HG03442 (cell line): ENCODE data around the gene TIMM50.
"Not testable (repeated sequence)": the region's sequence is repeated elsewhere in the genome, so short reads cannot be mapped to it uniquely, and the experiment has no call there.

Source experiments
- ATAC-seq: cut with Tn5 transposase; IDR thresholded peaks from one replicate; pipeline ENCODE4 v1.9.1; 2021; ENCODE audit warnings: mild to moderate bottlenecking, moderate library complexity; ENCODE audit not compliant: unreplicated experiment

The TIMM50 gene

DNA sequence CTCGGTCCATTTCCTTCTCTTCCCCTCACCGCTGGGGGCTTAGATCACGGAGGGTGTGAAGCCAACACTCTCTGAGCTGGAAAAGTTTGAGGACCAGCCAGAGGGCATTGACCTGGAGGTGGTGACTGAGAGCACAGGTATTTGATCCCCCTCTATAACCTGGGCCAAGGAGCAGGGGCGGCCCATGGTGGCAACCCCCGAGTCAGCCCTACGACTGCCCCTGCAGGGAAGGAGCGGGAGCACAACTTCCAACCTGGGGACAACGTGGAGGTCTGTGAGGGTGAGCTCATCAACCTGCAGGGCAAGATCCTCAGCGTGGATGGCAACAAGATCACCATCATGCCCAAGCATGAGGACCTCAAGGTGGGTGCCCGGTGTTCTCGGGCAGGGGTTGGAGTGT is 11.6 kb upstream of the TIMM50 start:
- ATAC-seq: no peak

DNA sequence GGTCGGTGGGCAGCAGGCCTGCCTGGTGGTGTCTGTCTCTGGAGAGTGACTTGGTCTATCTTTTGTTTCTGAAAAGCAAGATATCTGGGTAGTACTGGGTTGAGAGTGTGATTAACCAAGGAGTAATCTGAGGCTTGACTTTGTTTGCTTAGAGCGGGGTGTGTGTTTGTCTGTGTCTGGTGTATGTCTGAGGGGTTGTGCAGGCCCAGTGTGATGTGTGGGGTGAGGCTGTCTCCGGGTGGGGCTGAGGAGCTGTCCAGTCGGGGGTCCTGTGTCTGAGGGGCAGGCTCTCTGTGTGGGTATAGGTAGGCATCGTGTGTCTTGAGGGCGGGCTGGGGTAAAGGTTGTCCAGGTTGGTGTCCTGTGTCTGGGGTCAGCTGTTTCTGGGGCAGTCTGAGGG is 11.1 kb upstream of the TIMM50 start:
- ATAC-seq: no peak

DNA sequence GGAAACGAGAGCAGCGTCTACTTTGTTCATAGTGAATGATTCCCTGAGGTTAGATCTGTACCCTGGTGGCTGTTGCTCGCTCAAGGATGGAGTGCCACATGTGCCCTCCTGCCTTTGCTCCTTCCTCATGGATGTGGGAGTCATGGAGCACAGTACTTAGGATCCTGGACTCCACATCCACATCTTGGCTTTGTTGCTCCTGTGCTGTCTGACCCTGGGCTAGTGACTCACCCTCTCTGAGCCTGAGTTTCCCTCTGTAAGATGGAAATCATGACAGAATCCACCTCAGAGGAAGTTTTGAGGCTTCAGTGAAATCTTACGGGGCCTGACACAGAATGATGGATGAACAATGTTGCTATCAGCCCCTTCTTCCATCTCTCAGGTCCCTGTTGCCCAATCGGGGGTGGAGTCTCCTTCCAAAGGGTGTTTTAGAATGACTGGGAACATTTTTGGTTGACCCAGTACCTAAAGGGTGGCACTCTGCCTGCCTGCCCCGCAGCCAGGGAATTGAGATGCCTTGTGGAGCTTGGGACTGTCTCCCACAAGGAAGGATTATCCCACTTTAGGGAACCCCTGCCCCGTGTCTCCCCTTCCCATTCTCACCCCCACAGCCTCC is 9.8 kb upstream of the TIMM50 start:
- no peak for ATAC-seq

DNA sequence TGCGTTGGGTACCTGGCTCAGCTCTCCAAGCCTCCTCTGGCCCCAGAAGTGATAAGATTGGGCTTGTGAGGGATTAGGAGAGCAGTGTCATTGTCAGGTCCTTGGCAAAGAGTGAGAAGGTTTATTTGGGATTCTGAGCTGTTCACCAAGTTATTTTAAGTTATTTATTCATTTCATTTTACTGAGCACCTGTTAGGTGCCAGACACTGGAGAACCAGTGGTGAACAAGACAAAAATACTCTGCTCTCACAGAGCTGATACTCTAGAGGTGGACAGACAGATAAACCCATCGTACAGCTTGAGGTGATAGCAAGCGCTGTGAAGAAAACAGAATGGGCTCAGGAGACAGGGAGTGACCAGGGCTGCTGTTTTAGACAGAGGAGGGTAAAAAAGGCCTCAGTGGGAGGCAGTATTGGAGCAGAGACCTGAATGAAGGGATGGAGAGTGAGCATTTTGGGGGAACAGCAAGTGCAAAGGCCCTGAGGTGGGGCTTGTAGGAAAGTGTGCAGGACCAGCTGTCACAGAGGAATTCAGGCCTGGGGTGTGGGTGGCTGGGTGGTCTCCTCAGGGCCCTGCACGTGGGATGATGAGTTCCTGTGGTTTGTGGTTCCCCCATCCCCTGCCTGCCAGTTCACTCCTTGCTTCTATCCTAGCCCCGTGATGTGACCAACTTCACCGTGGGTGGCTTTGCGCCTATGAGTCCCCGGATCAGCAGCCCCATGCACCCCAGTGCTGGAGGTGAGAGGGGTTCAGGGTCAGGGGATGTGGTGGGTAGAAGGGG is 8.7 kb upstream of the TIMM50 start:
- ATAC-seq: no peak

DNA sequence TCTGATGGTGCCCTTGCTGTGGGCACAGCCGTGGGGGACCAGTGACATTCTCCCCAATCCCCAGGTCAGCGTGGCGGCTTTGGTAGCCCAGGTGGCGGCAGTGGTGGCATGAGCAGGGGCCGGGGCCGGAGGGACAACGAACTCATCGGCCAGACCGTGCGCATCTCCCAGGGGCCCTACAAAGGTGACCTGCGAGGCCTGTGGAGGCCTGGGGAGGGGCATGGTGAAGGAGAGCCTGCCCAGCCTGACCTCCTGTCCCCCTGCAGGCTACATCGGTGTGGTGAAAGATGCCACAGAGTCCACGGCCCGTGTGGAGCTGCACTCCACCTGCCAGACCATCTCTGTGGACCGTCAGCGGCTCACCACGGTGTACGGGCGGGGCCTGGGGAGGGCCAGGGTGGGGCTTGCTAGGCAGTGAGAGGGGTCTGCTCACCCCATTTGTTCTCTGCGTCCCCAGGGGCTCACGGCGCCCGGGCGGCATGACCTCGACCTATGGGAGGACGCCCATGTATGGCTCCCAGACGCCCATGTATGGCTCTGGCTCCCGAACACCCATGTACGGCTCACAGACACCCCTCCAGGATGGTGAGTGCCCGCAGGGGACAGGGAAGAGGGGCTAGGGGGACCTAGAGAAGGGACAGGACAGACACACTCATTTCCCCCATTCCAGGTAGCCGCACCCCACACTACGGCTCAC is 7.7 kb upstream of the TIMM50 start:
- no peak for ATAC-seq

DNA sequence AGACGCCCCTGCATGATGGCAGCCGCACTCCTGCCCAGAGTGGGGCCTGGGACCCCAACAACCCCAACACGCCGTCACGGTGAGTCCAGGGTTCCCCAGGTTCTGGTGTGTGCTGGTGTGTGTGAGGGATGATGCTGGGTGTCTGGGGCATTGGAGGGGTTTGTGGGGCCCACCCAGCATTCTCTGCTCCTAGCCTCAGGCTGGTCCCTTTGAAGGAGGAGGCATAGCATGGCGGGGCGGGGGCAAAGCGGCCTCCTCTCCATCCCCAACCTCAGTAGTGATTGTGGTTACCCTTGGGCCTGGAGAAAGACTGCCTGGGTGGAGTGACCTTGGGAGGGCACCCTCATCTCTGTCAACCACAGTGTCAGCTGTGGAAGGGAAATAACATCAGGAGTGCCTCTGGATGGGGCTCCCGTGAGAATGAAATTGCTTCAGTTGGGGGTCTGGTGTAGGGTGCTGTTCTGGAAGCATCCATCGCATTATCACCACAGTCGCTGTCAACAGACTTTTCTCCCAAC is 7.1 kb upstream of the TIMM50 start:
- no peak for ATAC-seq

DNA sequence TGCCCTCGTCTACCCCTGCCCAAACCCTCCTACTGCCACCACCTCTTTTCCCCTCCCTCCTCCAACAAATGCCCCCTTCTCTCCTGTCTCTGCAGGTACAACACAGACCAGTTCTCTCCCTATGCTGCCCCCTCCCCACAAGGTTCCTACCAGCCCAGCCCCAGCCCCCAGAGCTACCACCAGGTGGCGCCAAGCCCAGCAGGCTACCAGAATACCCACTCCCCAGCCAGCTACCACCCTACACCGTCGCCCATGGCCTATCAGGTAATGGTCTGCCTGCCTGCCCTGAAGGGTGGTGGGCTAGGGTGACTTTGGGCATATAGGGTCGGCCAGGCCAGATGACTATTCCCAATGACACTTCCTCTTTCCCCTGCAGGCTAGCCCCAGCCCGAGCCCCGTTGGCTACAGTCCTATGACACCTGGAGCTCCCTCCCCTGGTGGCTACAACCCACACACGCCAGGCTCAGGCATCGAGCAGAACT is 6.5 kb upstream of the TIMM50 start:
- no peak for ATAC-seq

DNA sequence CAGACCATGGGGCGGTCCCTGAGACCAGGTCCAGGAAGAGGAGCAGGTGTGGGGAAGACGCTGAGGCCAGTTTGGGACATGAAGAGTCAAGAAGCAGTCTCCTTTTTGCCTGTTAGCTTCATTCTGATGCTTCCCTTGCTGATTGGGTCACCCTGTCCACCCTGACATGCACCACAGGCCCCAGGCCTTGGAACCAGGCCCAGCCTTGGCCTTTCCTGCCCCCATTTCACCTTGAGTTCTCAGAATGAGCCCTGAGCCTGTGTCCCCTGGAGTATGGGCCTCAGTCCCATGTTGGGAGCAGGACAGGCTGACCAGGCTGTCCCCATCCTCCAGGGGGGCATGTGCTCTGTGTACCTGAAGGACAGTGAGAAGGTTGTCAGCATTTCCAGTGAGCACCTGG is 4.9 kb upstream of the TIMM50 start:
- no peak for ATAC-seq

DNA sequence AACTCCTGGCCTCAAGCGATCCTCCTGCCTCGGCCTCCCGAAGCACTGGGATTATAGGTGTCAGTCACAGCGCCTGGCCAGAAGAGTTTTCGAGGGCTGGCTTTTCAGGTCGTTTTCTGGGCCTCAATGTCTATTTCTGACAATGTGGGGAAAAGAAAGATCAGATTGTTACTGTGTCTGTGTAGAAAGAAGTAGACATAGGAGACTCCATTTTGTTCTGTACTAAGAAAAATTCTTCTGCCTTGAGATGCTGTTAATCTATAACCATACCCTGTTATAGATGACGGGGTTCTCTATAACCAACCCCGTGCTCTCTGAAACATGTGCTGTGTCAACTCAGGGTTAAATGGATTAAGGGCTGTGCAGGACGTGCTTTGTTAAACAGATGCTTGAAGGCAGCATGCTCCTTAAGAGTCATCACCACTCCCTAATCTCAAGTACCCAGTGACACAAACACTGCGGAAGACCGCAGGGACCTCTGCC is 1.3 kb upstream of the TIMM50 start:
- not testable (repeated sequence) for ATAC-seq

DNA sequence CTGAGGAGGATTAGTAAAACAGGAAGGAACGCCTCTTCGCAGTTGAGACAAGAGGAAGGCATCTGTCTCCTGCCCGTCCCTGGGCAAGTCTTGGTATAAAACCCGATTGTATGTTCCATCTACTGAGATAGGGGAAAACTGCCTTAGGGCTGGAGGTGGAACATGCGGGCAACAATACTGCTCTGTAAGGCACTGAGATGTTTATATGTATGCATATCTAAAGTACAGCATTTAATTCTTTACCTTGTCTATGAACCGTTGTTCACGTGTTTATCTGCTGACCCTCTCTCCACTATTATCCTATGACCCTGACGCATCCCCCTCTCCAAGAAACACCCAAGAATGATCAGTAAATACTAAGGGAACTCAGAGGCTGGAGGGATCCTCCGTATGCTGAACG is 722 bp upstream of the TIMM50 start:
- ATAC-seq: no peak

DNA sequence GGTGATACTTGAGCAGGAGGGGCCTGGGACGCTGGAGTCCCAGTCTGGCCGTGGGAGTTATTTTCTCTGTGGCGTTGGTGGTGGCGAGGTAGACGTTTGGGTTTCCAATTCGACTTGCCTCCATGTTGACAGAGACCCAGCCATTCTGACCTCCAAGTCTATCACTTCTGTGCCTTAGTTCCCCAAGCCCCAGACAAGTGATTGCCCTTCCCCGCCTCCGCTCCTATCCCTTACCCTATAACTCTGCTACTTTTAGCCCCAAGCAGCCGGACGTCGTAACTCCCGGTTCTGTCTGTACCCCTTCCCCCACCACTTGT is 549 bp downstream of the TIMM50 start:
- no peak for ATAC-seq

DNA sequence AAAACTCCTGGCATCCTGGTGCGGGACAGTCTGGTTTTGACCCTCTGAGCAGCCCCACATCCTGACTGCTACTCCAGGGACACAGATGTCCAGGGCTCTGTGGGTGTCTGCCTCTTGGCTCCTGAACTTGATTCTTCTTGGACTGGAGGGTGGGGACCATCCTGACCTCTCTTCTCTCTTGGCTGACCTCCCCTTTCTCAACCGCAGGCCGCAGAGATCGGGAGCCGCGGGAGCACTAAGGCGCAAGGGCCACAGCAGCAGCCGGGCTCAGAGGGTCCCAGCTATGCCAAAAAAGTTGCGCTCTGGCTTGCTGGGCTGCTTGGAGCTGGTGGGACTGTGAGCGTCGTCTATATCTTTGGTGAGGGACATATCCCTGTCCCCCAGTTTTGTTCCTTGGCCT is 1.0 kb downstream of the TIMM50 start:
- no peak for ATAC-seq

DNA sequence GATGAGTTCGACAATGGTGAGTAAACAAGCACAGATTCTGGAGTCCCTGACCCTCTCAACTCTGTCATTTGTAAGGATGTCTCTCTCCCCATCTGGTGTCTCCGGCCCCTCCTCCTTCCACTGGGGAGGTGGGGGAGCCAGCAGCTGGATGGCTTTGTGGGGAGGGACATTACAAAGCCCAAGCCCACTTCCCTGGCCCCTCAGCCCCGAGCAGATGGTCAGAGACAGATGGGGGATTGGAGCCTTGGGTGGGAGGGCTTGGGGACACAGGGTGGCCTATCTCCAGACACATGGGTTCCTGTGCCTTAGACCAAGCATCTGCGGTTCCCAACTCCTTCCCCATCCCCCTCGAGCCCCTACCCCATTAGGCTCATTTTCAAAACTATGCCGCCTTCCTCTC is 2.5 kb downstream of the TIMM50 start:
- ATAC-seq: no peak

DNA sequence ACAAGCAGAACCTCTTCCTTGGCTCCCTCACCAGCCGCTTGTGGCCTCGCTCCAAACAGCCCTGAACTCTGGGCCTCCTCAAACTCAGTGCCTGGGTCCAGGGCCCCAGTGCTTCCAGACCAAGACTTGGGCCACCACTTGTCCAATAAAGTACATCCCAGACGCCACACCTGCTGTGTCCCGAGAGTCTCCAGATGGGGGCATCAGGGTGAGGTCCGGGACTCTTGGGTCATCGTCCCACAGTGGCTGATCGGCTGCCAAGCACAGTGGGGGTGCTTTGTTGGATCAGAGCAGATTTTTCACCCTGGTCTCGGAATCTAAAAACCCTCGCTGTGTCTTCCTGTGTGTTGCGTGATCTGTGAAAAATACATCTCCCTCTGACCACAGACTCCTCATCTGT is 9.1 kb downstream of the TIMM50 start:
- no peak for ATAC-seq

DNA sequence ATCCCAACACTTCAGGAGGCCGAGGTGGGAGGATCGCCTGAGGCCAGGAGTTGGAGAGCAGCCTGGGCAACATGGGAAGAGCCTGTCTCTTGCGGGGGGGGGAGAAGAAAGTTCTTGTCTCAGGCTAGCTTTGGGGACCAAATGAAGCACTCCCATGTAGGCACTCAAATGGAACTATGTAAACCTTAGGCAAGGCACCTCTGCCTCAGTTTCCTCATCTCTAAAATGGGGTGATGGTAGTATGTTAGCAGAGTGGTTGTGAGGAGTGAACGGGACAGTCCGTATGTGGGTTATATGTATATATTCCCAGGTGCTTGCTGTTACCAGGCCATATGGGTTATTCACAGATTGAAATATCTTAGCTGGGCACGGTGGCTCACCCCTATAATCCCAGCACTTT is 11.6 kb downstream of the TIMM50 start:
- no peak for ATAC-seq

DNA sequence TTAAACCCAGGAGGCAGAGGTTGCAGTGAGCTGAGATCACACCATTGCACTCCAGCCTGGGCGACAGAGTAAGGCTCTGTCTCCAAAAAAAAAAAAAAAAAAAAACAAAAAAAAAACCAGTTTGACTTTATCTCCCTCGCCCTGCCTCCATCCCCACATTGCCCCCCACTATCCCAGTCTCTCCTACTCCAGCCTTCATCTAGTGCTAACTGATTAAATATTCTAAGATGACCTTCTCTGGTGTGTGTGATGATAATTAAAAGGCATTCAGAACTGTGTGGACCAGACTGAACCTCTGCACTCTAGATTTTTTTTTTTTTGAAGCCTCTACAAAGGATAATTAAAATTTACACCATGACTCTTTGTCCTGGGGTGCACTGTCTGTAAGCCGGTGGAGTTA is 12.2 kb downstream of the TIMM50 start:
- ATAC-seq: no peak

DNA sequence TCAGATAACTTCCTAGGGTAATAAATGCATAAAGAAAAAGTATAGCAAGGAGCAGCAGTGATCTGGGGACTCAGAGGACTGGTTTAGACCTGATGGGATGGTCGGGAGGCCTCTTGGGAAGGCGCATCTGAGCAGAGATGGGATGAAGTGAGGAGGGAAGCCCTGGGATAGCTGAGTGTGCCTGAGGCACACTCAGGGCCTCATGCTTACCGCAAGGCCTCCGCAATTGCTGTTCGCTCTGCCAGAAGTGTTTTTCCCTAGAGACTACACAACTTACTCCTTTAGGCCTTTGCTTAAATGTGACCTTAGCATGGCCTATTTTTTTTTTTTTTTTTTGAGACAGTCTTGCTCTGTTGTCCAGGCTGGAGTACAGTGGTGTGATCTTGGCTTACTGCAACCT is 14.0 kb downstream of the TIMM50 start:
- no peak for ATAC-seq

DNA sequence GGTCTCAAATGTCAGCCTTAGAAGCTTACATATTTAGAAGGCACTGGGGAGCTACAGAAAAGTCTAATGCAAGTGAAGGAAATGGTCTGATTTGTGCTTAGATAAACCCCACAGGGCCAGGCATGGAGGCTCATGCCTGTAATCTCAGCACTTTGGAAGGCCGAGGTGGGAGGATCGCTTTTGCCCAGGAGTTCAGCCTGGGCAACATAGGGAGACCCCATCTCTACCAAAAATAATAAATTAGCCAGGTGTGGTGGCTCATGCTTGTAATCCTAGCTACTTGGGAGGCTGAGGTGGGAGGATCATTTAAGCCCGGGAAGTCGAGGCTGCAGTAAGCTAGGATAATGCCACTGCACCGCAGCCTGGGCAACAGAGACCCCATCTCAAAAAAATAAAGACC is 15.4 kb downstream of the TIMM50 start:
- ATAC-seq: no peak

DNA sequence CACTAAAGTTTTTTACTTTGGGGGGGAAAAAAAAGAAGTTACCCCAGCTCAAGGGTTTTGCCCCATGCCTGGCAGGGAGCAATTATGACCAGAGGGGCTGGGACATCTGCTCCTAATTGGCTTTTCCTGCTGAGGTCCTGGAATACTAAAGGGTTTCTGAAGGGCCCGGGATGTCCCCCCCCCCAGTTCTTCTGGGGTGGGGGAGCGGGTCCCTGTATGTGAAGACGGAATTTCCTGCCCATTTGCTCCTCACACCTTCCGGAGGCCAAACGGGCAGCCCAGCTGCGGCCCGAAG is 17.0 kb downstream of the TIMM50 start:
- ATAC-seq: no peak

DNA sequence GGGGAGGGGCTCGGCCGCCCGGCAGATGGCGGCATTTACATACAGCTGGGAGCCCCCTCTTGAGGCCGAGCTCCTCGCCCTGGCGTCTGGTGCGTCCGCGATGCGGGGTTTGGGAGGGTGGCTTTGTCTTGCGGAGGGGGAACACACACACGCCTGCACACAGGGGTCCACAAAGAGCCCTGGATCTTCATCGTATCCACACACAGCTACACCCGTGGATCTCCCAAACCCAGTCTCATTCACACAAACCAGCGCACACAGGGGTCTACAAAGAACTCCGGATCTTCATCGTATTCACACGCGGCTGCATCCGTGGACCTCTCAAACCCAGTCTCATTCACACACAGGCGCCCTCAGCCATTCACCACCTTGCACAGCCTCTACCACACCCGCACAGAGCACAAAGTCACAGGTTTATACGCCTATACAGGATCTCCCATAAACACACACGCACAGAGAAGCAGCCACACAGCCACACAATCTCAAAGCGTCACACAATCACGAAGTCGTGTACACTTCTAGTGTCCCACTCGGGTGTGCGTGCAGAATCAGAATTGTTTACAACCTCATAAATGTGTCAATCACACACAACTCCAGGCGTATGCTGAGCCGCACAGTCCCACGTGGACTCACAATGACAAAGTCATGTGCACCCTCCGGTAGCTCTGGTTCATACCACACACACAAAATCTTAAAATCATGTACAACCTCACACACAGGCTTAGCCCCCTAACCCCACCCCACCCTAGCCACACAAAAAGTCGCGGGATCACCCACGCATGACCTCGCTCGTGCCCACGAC is 17.6 kb downstream of the TIMM50 start:
- no peak for ATAC-seq
